PC-3 (cell line): ENCODE data around the gene TTYH2.

ENCODE experiments used
- EZH2phosphoT487 ChIP-seq: fragments of 300-600 bp; sonication (generic); IDR thresholded peaks from 2 replicates; pipeline ENCODE4 v1.6.1; 2018; ENCODE audit warnings: mild to moderate bottlenecking, antibody characterized with exemption, low read length, borderline replicate concordance
- TF ChIP-seq, protein P1 (sequence below): fragments of 300-600 bp; sonication (generic); conservative IDR thresholded peaks from 2 replicates; pipeline ENCODE4 v1.5.1; 2017; ENCODE audit warnings: antibody characterized with exemption, low read depth, mild to moderate bottlenecking, low read length

- TF ChIP-seq, protein P1, sequence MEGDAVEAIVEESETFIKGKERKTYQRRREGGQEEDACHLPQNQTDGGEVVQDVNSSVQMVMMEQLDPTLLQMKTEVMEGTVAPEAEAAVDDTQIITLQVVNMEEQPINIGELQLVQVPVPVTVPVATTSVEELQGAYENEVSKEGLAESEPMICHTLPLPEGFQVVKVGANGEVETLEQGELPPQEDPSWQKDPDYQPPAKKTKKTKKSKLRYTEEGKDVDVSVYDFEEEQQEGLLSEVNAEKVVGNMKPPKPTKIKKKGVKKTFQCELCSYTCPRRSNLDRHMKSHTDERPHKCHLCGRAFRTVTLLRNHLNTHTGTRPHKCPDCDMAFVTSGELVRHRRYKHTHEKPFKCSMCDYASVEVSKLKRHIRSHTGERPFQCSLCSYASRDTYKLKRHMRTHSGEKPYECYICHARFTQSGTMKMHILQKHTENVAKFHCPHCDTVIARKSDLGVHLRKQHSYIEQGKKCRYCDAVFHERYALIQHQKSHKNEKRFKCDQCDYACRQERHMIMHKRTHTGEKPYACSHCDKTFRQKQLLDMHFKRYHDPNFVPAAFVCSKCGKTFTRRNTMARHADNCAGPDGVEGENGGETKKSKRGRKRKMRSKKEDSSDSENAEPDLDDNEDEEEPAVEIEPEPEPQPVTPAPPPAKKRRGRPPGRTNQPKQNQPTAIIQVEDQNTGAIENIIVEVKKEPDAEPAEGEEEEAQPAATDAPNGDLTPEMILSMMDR = no peak
- no peak for TF ChIP-seq EZH2phosphoT487
Measured at GRCh38 chr17:74288785-74289184, 75.4 kb downstream of the TTYH2 start.
